Thyroid gland (tissue), 4 donors: ENCODE results near the gene CDC14C. TPM values are rescaled to one million over a fixed set of nuclear protein-coding genes. Genes with fewer than 3 reads are reported as not detected.
A peak's percentile ranks its signal among the peaks of the same experiment; 100 is the strongest.

Experiments
- DNase-seq, 2 donors: peaks; one replicate each; pipeline ENCODE4 v3.0.0-alpha.2; 2019
- H3K27ac ChIP-seq, 3 donors: fragments of 200-600 bp; sonication (generic); 1 replicate in 2 of 3; 2 replicates in 1 of 3; pipeline ENCODE4 v1.5.1; 2016 to 2019; ENCODE audit warnings: mild to moderate bottlenecking in 1 of 3, moderate library complexity in 1 of 3
- H3K27me3 ChIP-seq: fragments of 200-600 bp; sonication (generic); one replicate; pipeline ENCODE4 v1.5.1; 2019
- H3K36me3 ChIP-seq, 2 donors: fragments of 200-600 bp; sonication (generic); one replicate each; pipeline ENCODE4 v1.5.1; 2016 to 2019
- H3K4me1 ChIP-seq, 2 donors: fragments of 200-600 bp; sonication (generic); one replicate each; pipeline ENCODE4 v1.5.1; 2017 to 2019
- H3K4me3 ChIP-seq, 3 donors: fragments of 200-600 bp; sonication (generic); replicated peaks in 1 of 3; 1 replicate in 2 of 3; 2 replicates in 1 of 3; pipeline ENCODE4 v1.5.1; 2016; ENCODE audit warnings: mild to moderate bottlenecking in 1 of 3
- H3K9me3 ChIP-seq: fragments of 200-600 bp; sonication (generic); one replicate; pipeline ENCODE4 v1.5.1; 2017
- POLR2A ChIP-seq, 2 donors: fragments of 450-650 bp; IDR thresholded peaks; one replicate each; pipeline ENCODE4 v1.6.1; 2017; ENCODE audit warnings: antibody characterized with exemption in 2 of 2, mild to moderate bottlenecking in 2 of 2, moderate library complexity in 1 of 2
- WGBS, 2 donors: methylation state at CpG; one replicate each; pipeline ENCODE4 v1.1.5; 2017; 5-methylcytosine and 5-hydroxymethylcytosine counted together
- intact Hi-C: fragments of 100-400 bp; cut with DNase I; formaldehyde crosslinking; loops from one replicate; pipeline ENCODE4 v1.15.1; 2023
- total RNA-seq, 4 donors: library from RNA; depleted of rRNA; stranded (reverse); fragments of >200 nt; gene quantifications; one replicate each; pipeline ENCODE4 v1.2.3, GENCODE V29; 2016
- TF ChIP-seq, protein P1 (sequence below), 6 experiments: fragments of 200-600 bp in 3 of 6; fragments of 450-650 bp in 3 of 6; sonication (generic) in 3 of 6; IDR thresholded peaks; one replicate each; pipeline ENCODE4 v1.5.1; 2016 to 2019; ENCODE audit warnings: antibody characterized with exemption in 6 of 6, mild to moderate bottlenecking in 2 of 6, inconsistent platforms in 1 of 6, moderate library complexity in 1 of 6

Gene CDC14C
- total RNA-seq, 4 donors from 2014 or later = not detected

DNA sequence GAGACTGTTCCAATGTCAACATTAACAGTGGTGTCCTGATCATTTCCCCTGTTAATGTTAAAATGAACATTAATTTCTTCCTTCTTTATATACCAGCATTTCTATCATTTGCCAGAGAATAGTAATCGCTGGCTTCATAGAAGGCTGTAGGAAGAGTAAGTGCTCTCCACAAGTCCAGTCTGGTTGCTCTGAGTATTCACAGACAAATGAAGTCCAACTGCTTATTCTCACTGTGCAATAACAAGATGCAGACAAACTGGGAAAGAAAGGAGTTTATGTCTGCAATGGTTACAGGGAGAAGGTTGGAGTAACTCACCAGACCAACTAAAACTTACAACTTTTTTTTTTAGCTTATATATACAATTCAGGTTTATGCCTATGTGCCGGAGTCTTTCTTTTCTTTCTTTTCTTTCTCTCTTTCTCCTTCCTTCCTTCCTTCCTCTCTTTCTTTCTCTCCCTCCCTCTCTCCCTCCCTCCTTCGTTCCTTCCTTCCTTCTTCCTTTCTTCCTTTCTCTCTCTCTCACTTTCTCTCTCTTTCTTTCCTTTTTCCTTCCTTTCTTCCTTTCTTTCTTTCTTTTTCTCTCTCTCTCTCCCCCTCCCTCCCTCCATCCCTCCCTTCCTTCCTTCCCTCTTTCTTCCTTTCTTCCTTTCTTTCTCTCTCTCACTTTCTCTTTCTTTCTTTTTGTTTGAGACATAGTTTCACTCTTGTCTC is 19.1 kb downstream of the CDC14C start:
- no peak for TF ChIP-seq POLR2A (IDR thresholded peaks at IDR 0.05)
- TF ChIP-seq, protein P1, sequence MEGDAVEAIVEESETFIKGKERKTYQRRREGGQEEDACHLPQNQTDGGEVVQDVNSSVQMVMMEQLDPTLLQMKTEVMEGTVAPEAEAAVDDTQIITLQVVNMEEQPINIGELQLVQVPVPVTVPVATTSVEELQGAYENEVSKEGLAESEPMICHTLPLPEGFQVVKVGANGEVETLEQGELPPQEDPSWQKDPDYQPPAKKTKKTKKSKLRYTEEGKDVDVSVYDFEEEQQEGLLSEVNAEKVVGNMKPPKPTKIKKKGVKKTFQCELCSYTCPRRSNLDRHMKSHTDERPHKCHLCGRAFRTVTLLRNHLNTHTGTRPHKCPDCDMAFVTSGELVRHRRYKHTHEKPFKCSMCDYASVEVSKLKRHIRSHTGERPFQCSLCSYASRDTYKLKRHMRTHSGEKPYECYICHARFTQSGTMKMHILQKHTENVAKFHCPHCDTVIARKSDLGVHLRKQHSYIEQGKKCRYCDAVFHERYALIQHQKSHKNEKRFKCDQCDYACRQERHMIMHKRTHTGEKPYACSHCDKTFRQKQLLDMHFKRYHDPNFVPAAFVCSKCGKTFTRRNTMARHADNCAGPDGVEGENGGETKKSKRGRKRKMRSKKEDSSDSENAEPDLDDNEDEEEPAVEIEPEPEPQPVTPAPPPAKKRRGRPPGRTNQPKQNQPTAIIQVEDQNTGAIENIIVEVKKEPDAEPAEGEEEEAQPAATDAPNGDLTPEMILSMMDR (IDR thresholded peaks at IDR 0.05) = no peak
- H3K4me1 ChIP-seq = no peaks in the 10 kb centered on the region
- H3K4me3 ChIP-seq = no peak overlapping the region
- H3K27me3 ChIP-seq = no peaks in the 10 kb centered on the region
- H3K27ac ChIP-seq = no peak overlapping the region
- WGBS, 2 donors = 67 to 71% methylated on average over 3 of the region's 3 CpGs
- no peak for DNase-seq
- H3K36me3 ChIP-seq = no peaks in the 10 kb centered on the region
- no peaks in the 10 kb centered on the region for H3K9me3 ChIP-seq
- intact Hi-C loops = no loop called here

- intact Hi-C loops = no loop called here
- no peak for DNase-seq
- Histone ChIP-seq H3K27ac (no peak overlapping the region), H3K4me3 (no peak overlapping the region), H3K27me3 (no peaks in the 10 kb centered on the region), H3K9me3 (no peaks in the 10 kb centered on the region), H3K4me1 (no peaks in the 10 kb centered on the region), H3K36me3 (no peaks in the 10 kb centered on the region)
- TF ChIP-seq POLR2A (IDR thresholded peaks at IDR 0.05) = no peak
- TF ChIP-seq, protein P1 (IDR thresholded peaks at IDR 0.05) = no peak
Measured at GRCh38 chr7:48955916-48956315, 31.6 kb downstream of the CDC14C start.

DNA sequence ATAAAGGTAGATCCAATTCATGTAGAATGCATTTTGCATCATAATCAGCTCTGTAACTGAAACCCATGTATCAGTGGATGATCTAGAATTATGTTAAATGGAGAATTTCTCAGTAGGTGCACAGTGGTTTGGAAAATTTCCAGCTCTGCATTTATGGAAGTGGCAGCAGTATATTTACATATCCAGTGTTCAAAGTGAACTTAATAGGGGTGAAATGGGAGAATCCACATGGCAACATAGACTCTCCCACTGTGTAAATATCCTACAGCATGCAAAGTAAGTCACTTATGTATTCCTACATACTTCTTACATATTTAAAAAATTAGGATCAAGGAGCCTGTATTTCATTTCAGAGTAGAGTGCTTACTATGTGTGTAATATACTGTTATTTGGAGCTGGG is 35.3 kb downstream of the CDC14C start:
- Histone ChIP-seq H3K27me3 (no peaks in the 10 kb centered on the region), H3K4me3 (no peak overlapping the region), H3K9me3 (no peaks in the 10 kb centered on the region), H3K36me3 (no peaks in the 10 kb centered on the region), H3K4me1 (no peaks in the 10 kb centered on the region), H3K27ac (no peak overlapping the region)
- intact Hi-C loops = no loop called here
- DNase-seq = no peak
- TF ChIP-seq, protein P1 (IDR thresholded peaks at IDR 0.05) = no peak
- no peak for TF ChIP-seq POLR2A (IDR thresholded peaks at IDR 0.05)

GRCh38 chr7:48962821-48963505 is 38.6 kb downstream of the CDC14C start:
- Histone ChIP-seq H3K4me3 (no peak overlapping the region), H3K9me3 (no peaks in the 10 kb centered on the region), H3K27ac (no peak overlapping the region), H3K4me1 (peaks cover 9 to 14% of the 10 kb centered on the region in 2 donors), H3K27me3 (no peaks in the 10 kb centered on the region), H3K36me3 (no peaks in the 10 kb centered on the region)
- intact Hi-C loops = no loop called here
- 74 to 86% methylated on average over 7 of the region's 7 CpGs for WGBS, 2 donors
- no peak for DNase-seq
- TF ChIP-seq, protein P1 (IDR thresholded peaks at IDR 0.05) = no peak
- no peak for TF ChIP-seq POLR2A (IDR thresholded peaks at IDR 0.05)

DNA sequence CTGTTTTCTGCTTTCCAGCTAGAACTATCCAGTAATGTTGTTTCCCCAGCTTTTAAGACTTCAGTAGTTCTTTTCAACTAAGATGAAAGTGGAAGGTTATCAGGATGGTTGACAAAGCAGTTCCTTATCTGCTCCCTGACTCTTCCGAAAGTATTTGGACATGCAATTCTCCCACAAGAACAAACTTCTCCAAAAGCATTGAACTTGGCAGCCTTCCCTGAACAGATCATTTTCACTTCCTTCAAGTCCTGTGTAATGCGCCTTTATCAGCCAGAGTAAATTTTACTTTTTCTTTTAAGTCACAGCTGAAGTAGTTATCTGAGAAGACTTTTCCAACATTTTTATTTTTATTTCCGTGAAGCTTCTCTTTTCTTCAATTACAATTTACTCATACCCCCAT is 39.7 kb downstream of the CDC14C start:
- peak in 1 of 2 donors; percentile 4 for DNase-seq
- H3K9me3 ChIP-seq = no peaks in the 10 kb centered on the region
- H3K36me3 ChIP-seq = no peaks in the 10 kb centered on the region
- H3K4me1 ChIP-seq = peaks cover 9 to 14% of the 10 kb centered on the region in 2 donors
- H3K27me3 ChIP-seq = no peaks in the 10 kb centered on the region
- H3K27ac ChIP-seq = no peak overlapping the region
- intact Hi-C loops = no loop called here
- no peak overlapping the region for H3K4me3 ChIP-seq
- 15% methylated on average over 3 of the region's 3 CpGs for WGBS, 2 donors
- TF ChIP-seq, protein P1 (IDR thresholded peaks at IDR 0.05) = no peak
- no peak for TF ChIP-seq POLR2A (IDR thresholded peaks at IDR 0.05)
